HepG2 (cell line): ENCODE results near the gene TAF8. TPM values are rescaled to one million over a fixed set of nuclear protein-coding genes. Genes with fewer than 3 reads are reported as not detected.

Experiments used
- ATF7 ChIP-seq, 2 experiments: fragments of 450-650 bp in 1 of 2; sonication (generic) in 1 of 2; formaldehyde crosslinking in 1 of 2; IDR thresholded peaks; 2 replicates each; pipeline versions ENCODE4 v1.4.0 to v1.6.1; 2016 to 2020; ENCODE audit warnings: antibody characterized with exemption in 1 of 2, mild to moderate bottlenecking in 1 of 2, missing genetic modification reagents in 1 of 2
- CHD4 ChIP-seq: fragments of 200-600 bp; sonication (generic); IDR thresholded peaks from 2 replicates; pipeline ENCODE4 v1.7.0; 2017; ENCODE audit warnings: mild to moderate bottlenecking, low read length, borderline replicate concordance
- EP300 ChIP-seq, 3 experiments: sonication (generic) in 1 of 3; formaldehyde crosslinking in 1 of 3; IDR thresholded peaks; 2 replicates each; pipeline versions ENCODE4 v1.5.1 to v1.6.1; 2011 to 2020; ENCODE audit warnings: low read depth in 2 of 3, low read length in 2 of 3, borderline replicate concordance in 1 of 3, improper control_type of control experiment in 1 of 3, mild to moderate bottlenecking in 1 of 3, missing genetic modification reagents in 1 of 3, moderate library complexity in 1 of 3
- HNRNPUL1 ChIP-seq: fragments of 200-400 bp; formaldehyde crosslinking; IDR thresholded peaks from 2 replicates; pipeline ENCODE4 v1.6.1; 2017; ENCODE audit warnings: low read depth, mild to moderate bottlenecking, low read length, moderate library complexity
- KAT7 ChIP-seq: IDR thresholded peaks from 2 replicates; pipeline ENCODE4 v1.6.1; 2018; ENCODE audit warnings: borderline replicate concordance, missing compliant biosample characterization
- NCOA1 ChIP-seq: sonication (generic); formaldehyde crosslinking; IDR thresholded peaks from 2 replicates; pipeline ENCODE4 v1.9.0; 2021; ENCODE audit warnings: missing genetic modification reagents
- PAX8 ChIP-seq: sonication (generic); formaldehyde crosslinking; IDR thresholded peaks from 2 replicates; pipeline ENCODE4 v1.8.0; 2022; ENCODE audit warnings: mild to moderate bottlenecking, missing genetic modification reagents, borderline replicate concordance
- ZNF782 ChIP-seq: sonication (generic); formaldehyde crosslinking; IDR thresholded peaks from 2 replicates; pipeline ENCODE4 v1.4.0; 2020; ENCODE audit warnings: missing genetic modification reagents, mild to moderate bottlenecking, borderline replicate concordance
- polyA plus RNA-seq, 8 experiments: library from polyadenylated mRNA; depleted of rRNA in 3 of 8; stranded (reverse) in 7 of 8; unstranded in 1 of 8; fragments of >200 nt; fragmentation: Illumina TruSeq in 4 of 8; extraction: Trizol in 4 of 8; gene quantifications; 2 replicates each; pipeline versions ENCODE4 v1.2.1 to v1.2.3, GENCODE V29; 2011 to 2016; ENCODE audit warnings: low read depth in 4 of 8, missing spikeins in 1 of 8, mixed read lengths in 1 of 8; ENCODE audit not compliant: insufficient read depth in 1 of 8
- total RNA-seq, 5 experiments: library from RNA; depleted of rRNA; stranded (reverse); fragments of >200 nt; fragmentation: Illumina TruSeq; extraction: Trizol; gene quantifications; 2 replicates each; pipeline ENCODE4 v1.2.3, GENCODE V29; 2016; ENCODE audit warnings: low read depth in 1 of 5
- TF ChIP-seq, protein P1 (sequence below): sonication (generic); formaldehyde crosslinking; IDR thresholded peaks from 2 replicates; pipeline ENCODE4 v1.9.0; 2021; ENCODE audit warnings: mild to moderate bottlenecking, missing genetic modification reagents
- TF ChIP-seq, protein P2 (sequence below): sonication (generic); formaldehyde crosslinking; IDR thresholded peaks from 2 replicates; pipeline ENCODE4 v1.5.0; 2020; ENCODE audit warnings: missing genetic modification reagents, mild to moderate bottlenecking, borderline replicate concordance
- TF ChIP-seq, protein P3 (sequence below): sonication (generic); formaldehyde crosslinking; IDR thresholded peaks from 2 replicates; pipeline ENCODE4 v1.4.0; 2020; ENCODE audit warnings: missing genetic modification reagents
- TF ChIP-seq, protein P4 (sequence below): sonication (generic); formaldehyde crosslinking; IDR thresholded peaks from 2 replicates; pipeline ENCODE4 v1.4.0; 2020; ENCODE audit warnings: mild to moderate bottlenecking, missing genetic modification reagents
- TF ChIP-seq, protein P5 (sequence below): sonication (generic); formaldehyde crosslinking; IDR thresholded peaks from 2 replicates; pipeline ENCODE4 v1.8.0; 2022; ENCODE audit warnings: mild to moderate bottlenecking, missing genetic modification reagents

The TAF8 gene
- total and polyA plus RNA-seq, 2 of the 13 experiments (the other 11 are each of a cell fraction or from before 2014, with no cell fraction given) = 25.2 to 25.8 TPM

DNA sequence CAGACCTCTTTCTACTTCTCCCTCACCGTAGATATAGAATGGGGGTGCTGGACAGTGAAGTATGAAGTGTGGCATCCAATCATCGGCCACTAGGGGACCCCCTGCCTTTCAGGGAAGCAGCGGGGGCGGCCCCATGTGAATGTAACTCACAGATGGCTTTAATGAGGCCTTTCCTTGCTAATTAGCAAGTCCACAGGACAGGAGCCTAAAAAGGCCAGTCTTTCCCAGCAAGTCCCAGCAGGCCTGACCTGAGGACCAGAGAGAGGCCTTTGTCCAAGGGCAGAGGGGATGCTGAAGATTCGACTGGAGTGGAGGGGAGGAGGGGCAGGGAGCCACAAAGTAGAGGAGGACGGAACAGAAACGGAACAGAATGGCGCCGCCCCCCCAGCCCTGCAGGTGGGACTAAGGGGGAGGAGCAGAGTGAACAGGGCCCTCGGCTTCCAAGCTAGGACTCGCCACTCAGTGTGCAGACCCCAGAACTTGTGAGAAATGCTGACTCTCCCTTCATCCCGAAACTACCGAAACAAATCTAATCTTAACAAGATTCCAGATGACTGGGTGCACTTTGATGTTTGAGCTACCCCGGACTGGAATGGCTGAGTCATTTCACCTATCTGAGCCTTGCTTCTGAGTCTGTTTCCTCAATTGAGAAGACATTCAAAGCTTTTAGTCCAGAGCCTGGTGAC, 86.3 kb downstream of the TAF8 start (continued):
- TF ChIP-seq, protein P1, sequence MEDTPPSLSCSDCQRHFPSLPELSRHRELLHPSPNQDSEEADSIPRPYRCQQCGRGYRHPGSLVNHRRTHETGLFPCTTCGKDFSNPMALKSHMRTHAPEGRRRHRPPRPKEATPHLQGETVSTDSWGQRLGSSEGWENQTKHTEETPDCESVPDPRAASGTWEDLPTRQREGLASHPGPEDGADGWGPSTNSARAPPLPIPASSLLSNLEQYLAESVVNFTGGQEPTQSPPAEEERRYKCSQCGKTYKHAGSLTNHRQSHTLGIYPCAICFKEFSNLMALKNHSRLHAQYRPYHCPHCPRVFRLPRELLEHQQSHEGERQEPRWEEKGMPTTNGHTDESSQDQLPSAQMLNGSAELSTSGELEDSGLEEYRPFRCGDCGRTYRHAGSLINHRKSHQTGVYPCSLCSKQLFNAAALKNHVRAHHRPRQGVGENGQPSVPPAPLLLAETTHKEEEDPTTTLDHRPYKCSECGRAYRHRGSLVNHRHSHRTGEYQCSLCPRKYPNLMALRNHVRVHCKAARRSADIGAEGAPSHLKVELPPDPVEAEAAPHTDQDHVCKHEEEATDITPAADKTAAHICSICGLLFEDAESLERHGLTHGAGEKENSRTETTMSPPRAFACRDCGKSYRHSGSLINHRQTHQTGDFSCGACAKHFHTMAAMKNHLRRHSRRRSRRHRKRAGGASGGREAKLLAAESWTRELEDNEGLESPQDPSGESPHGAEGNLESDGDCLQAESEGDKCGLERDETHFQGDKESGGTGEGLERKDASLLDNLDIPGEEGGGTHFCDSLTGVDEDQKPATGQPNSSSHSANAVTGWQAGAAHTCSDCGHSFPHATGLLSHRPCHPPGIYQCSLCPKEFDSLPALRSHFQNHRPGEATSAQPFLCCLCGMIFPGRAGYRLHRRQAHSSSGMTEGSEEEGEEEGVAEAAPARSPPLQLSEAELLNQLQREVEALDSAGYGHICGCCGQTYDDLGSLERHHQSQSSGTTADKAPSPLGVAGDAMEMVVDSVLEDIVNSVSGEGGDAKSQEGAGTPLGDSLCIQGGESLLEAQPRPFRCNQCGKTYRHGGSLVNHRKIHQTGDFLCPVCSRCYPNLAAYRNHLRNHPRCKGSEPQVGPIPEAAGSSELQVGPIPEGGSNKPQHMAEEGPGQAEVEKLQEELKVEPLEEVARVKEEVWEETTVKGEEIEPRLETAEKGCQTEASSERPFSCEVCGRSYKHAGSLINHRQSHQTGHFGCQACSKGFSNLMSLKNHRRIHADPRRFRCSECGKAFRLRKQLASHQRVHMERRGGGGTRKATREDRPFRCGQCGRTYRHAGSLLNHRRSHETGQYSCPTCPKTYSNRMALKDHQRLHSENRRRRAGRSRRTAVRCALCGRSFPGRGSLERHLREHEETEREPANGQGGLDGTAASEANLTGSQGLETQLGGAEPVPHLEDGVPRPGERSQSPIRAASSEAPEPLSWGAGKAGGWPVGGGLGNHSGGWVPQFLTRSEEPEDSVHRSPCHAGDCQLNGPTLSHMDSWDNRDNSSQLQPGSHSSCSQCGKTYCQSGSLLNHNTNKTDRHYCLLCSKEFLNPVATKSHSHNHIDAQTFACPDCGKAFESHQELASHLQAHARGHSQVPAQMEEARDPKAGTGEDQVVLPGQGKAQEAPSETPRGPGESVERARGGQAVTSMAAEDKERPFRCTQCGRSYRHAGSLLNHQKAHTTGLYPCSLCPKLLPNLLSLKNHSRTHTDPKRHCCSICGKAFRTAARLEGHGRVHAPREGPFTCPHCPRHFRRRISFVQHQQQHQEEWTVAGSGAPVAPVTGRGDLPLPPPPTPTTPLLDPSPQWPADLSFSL = no peak
- TF ChIP-seq, protein P2, sequence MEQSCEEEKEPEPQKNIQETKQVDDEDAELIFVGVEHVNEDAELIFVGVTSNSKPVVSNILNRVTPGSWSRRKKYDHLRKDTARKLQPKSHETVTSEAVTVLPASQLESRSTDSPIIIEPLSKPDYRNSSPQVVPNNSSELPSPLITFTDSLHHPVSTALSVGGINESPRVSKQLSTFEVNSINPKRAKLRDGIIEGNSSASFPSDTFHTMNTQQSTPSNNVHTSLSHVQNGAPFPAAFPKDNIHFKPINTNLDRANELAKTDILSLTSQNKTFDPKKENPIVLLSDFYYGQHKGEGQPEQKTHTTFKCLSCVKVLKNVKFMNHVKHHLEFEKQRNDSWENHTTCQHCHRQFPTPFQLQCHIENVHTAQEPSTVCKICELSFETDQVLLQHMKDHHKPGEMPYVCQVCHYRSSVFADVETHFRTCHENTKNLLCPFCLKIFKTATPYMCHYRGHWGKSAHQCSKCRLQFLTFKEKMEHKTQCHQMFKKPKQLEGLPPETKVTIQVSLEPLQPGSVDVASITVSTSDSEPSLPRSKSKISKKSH (CRISPR knock-in tag) = peak; percentile 23; the same call in 1 of the 2 replicates
- TF ChIP-seq HNRNPUL1 (no peak), ATF7 (IDR thresholded peaks at IDR 0.05) (no peak), ATF7 (CRISPR knock-in tag; IDR thresholded peaks at IDR 0.05) (0 out of 2 replicates have a peak, but pooled peaks have one; percentile 20), NCOA1 (no peak), ZNF782 (CRISPR knock-in tag) (peak; percentile 45; the same call in 1 of the 2 replicates), EP300 (IDR thresholded peaks at IDR 0.05; ENCODE audit: low read depth in 2 of 2, low read length in 2 of 2) (peak in 1 of 2 experiments; percentile 58; a peak in 1 of 4 replicates), EP300 (CRISPR knock-in tag; IDR thresholded peaks at IDR 0.05; ENCODE audit: borderline replicate concordance) (no peak), CHD4 (peak; percentile 1; the same call in 1 of the 2 replicates), KAT7 (CRISPR knock-in tag) (peak; percentile 35; the same call in 1 of the 2 replicates), PAX8 (CRISPR knock-in tag) (no peak)
- TF ChIP-seq, protein P3, sequence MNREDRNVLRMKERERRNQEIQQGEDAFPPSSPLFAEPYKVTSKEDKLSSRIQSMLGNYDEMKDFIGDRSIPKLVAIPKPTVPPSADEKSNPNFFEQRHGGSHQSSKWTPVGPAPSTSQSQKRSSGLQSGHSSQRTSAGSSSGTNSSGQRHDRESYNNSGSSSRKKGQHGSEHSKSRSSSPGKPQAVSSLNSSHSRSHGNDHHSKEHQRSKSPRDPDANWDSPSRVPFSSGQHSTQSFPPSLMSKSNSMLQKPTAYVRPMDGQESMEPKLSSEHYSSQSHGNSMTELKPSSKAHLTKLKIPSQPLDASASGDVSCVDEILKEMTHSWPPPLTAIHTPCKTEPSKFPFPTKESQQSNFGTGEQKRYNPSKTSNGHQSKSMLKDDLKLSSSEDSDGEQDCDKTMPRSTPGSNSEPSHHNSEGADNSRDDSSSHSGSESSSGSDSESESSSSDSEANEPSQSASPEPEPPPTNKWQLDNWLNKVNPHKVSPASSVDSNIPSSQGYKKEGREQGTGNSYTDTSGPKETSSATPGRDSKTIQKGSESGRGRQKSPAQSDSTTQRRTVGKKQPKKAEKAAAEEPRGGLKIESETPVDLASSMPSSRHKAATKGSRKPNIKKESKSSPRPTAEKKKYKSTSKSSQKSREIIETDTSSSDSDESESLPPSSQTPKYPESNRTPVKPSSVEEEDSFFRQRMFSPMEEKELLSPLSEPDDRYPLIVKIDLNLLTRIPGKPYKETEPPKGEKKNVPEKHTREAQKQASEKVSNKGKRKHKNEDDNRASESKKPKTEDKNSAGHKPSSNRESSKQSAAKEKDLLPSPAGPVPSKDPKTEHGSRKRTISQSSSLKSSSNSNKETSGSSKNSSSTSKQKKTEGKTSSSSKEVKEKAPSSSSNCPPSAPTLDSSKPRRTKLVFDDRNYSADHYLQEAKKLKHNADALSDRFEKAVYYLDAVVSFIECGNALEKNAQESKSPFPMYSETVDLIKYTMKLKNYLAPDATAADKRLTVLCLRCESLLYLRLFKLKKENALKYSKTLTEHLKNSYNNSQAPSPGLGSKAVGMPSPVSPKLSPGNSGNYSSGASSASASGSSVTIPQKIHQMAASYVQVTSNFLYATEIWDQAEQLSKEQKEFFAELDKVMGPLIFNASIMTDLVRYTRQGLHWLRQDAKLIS = no peak
- TF ChIP-seq, protein P4, sequence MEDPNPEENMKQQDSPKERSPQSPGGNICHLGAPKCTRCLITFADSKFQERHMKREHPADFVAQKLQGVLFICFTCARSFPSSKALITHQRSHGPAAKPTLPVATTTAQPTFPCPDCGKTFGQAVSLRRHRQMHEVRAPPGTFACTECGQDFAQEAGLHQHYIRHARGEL (CRISPR knock-in tag) = no peak
- TF ChIP-seq, protein P5, sequence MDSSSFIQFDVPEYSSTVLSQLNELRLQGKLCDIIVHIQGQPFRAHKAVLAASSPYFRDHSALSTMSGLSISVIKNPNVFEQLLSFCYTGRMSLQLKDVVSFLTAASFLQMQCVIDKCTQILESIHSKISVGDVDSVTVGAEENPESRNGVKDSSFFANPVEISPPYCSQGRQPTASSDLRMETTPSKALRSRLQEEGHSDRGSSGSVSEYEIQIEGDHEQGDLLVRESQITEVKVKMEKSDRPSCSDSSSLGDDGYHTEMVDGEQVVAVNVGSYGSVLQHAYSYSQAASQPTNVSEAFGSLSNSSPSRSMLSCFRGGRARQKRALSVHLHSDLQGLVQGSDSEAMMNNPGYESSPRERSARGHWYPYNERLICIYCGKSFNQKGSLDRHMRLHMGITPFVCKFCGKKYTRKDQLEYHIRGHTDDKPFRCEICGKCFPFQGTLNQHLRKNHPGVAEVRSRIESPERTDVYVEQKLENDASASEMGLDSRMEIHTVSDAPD (CRISPR knock-in tag) = no peak
